Astrocyte (in vitro differentiated cells and primary cell): ENCODE measurements around the gene TRIM44.

Source experiments
- CTCF ChIP-seq: IDR thresholded peaks from 2 replicates; pipeline ENCODE4 v1.5.1; 2011; ENCODE audit warnings: low read depth, mild to moderate bottlenecking, inconsistent platforms, low read length, moderate library complexity; ENCODE audit not compliant: insufficient read depth
- EZH2 ChIP-seq: IDR thresholded peaks from 2 replicates; pipeline ENCODE4 v1.6.1; 2012; ENCODE audit warnings: mild to moderate bottlenecking, low read length, inconsistent platforms; ENCODE audit not compliant: insufficient read depth

- TF ChIP-seq CTCF (no peak), EZH2 (no peak)
Measured at GRCh38 chr11:35631891-35632290, 30.7 kb upstream of the TRIM44 start.
